Endothelial cell (in vitro differentiated cells): Measurements from ENCODE around the gene POPDC2. TPM values are rescaled to one million over a fixed set of nuclear protein-coding genes. Genes with fewer than 3 reads are reported as not detected.

ENCODE experiments used
- DNase-seq: peaks from one replicate; pipeline ENCODE4 v3.0.0; 2021; ENCODE audit warnings: low spot score
- H3K27ac Mint-ChIP-seq: one replicate; pipeline ENCODE4 v1.8.0; 2021; ENCODE audit warnings: mixed read lengths, inconsistent platforms; ENCODE audit not compliant: unreplicated experiment
- H3K27me3 Mint-ChIP-seq: one replicate; pipeline ENCODE4 v1.8.0; 2021; ENCODE audit warnings: mild to moderate bottlenecking, moderate library complexity, mixed read lengths, inconsistent platforms; ENCODE audit not compliant: unreplicated experiment
- H3K36me3 Mint-ChIP-seq: one replicate; pipeline ENCODE4 v1.8.0; 2021; ENCODE audit warnings: mild to moderate bottlenecking, low read depth, mixed read lengths, inconsistent platforms; ENCODE audit not compliant: unreplicated experiment
- H3K4me1 Mint-ChIP-seq: one replicate; pipeline ENCODE4 v1.8.0; 2021; ENCODE audit warnings: mild to moderate bottlenecking, mixed read lengths, inconsistent platforms; ENCODE audit not compliant: unreplicated experiment
- H3K4me3 Mint-ChIP-seq: one replicate; pipeline ENCODE4 v1.8.0; 2021; ENCODE audit warnings: mild to moderate bottlenecking, mixed read lengths, inconsistent platforms; ENCODE audit not compliant: unreplicated experiment
- H3K9me3 Mint-ChIP-seq: one replicate; pipeline ENCODE4 v1.8.0; 2021; ENCODE audit warnings: mixed read lengths, inconsistent platforms; ENCODE audit not compliant: unreplicated experiment
- total RNA-seq: library from RNA; stranded (reverse); fragmentation: NEBNext Ultra II Directional; extraction: Animal tissue kit (Norgen Biotek cat#: 25700); gene quantifications from one replicate; pipeline ENCODE4 v1.2.1, GENCODE V29; 2021; ENCODE audit not compliant: unreplicated experiment
- TF ChIP-seq, protein P1 (sequence below): fragments of 200-600 bp; sonication (generic); IDR thresholded peaks from one replicate; pipeline ENCODE4 v1.5.0; 2021; ENCODE audit warnings: antibody characterized with exemption; ENCODE audit not compliant: unreplicated experiment

POPDC2 gene
- total RNA-seq, 1 donor from 2014 or later: 2.0 TPM

DNA sequence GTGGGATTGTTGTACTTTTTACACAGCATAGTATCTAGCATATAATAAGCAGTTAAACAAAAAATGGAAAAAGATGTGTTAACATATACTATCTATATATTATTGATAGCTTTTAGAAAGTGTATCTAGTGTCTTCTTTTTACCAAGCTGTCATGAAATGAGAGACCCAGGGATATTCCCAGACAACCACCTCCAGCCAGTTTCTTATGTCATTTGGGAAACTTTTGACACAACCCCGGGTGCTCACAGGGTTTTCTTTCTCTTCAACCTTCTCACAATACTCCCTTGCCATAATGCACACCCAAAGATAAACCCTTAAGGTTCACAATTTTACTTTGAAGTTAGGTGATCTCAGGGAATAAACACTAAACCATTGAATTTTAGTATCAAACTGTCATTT is 67.5 kb downstream of the POPDC2 start:
- H3K4me3 Mint-ChIP-seq: no peak overlapping the region
- no peak overlapping the region for H3K27ac Mint-ChIP-seq
- H3K4me1 Mint-ChIP-seq: peaks cover 21% of the 10 kb centered on the region
- no peaks in the 10 kb centered on the region for H3K27me3 Mint-ChIP-seq
- DNase-seq: no peak
- peaks cover 8% of the 10 kb centered on the region for H3K36me3 Mint-ChIP-seq
- no peaks in the 10 kb centered on the region for H3K9me3 Mint-ChIP-seq
- TF ChIP-seq, protein P1, sequence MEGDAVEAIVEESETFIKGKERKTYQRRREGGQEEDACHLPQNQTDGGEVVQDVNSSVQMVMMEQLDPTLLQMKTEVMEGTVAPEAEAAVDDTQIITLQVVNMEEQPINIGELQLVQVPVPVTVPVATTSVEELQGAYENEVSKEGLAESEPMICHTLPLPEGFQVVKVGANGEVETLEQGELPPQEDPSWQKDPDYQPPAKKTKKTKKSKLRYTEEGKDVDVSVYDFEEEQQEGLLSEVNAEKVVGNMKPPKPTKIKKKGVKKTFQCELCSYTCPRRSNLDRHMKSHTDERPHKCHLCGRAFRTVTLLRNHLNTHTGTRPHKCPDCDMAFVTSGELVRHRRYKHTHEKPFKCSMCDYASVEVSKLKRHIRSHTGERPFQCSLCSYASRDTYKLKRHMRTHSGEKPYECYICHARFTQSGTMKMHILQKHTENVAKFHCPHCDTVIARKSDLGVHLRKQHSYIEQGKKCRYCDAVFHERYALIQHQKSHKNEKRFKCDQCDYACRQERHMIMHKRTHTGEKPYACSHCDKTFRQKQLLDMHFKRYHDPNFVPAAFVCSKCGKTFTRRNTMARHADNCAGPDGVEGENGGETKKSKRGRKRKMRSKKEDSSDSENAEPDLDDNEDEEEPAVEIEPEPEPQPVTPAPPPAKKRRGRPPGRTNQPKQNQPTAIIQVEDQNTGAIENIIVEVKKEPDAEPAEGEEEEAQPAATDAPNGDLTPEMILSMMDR: no peak

Other genes starting within 250 kb of the POPDC2 start
- 30.5 TPM for gene TMEM39A, start 197.0 kb downstream of the POPDC2 start, total RNA-seq
- gene POGLUT1, start 191.6 kb downstream of the POPDC2 start, total RNA-seq: 14.7 TPM
- gene TIMMDC1, start 162.0 kb downstream of the POPDC2 start, total RNA-seq: 83.0 TPM
- gene CD80, start 101.0 kb downstream of the POPDC2 start, total RNA-seq: not detected
- 5.1 TPM for gene ADPRH, start 81.1 kb downstream of the POPDC2 start, total RNA-seq
- gene PLA1A, start 62.7 kb downstream of the POPDC2 start, total RNA-seq: 0.80 TPM
- gene COX17, start 16.8 kb upstream of the POPDC2 start, total RNA-seq: 16.9 TPM
- 0.23 TPM for gene CFAP91, start 42.4 kb upstream of the POPDC2 start, total RNA-seq
- gene NR1I2, start 121.5 kb upstream of the POPDC2 start, total RNA-seq: 0.23 TPM